PC-3 (cell line): Measurements from ENCODE around the gene SPSB3. TPM values are rescaled to one million over a fixed set of nuclear protein-coding genes. Genes with fewer than 3 reads are reported as not detected.

Source experiments
- ATAC-seq: fragments of 200-7000 bp; cut with Tn5 transposase; 2 replicates; pipeline ENCODE4 v1.9.1; 2020; ENCODE audit warnings: mild to moderate bottlenecking, moderate library complexity
- BruUV-seq: library from RNA; stranded (reverse); fragments of 400-500 nt; replicated peaks from 2 replicates; lab custom pipeline; 2021; lab: Mats Ljungman, UMichigan
- CTCF ChIA-PET: fragments of 300-600 bp; sonication (Branson Sonifier 250); formaldehyde crosslinking; loops from one replicate; lab custom pipeline; 2022; ENCODE audit warnings: antibody characterized with exemption; lab: Charles Lee
- POLR2A ChIA-PET: fragments of 300-600 bp; sonication (Branson Sonifier 250); formaldehyde crosslinking; loops from one replicate; lab custom pipeline; 2022; ENCODE audit warnings: antibody characterized with exemption; ENCODE audit not compliant: unreplicated experiment; lab: Charles Lee
- DNase-seq: peaks from one replicate; pipeline ENCODE4 v3.0.0-alpha.2; 2015
- H2AFZ ChIP-seq: fragments of 300-600 bp; sonication (generic); 2 replicates; pipeline ENCODE4 v1.6.0; 2016; ENCODE audit warnings: antibody characterized with exemption, low read length
- H3F3A ChIP-seq: fragments of 300-600 bp; sonication (generic); one replicate; pipeline ENCODE4 v1.6.0; 2017; ENCODE audit warnings: antibody characterized with exemption, low read length, control low read depth, mild to moderate bottlenecking; ENCODE audit not compliant: unreplicated experiment
- H3K27ac ChIP-seq: fragments of 300-600 bp; sonication (generic); 2 replicates; pipeline ENCODE4 v1.5.1; 2016; ENCODE audit warnings: mild to moderate bottlenecking, low read length
- H3K27me3 ChIP-seq: fragments of 300-600 bp; sonication (generic); 2 replicates; pipeline ENCODE4 v1.6.1; 2016; ENCODE audit warnings: low read length, mixed read lengths
- H3K36me3 ChIP-seq: fragments of 300-600 bp; sonication (generic); 2 replicates; pipeline ENCODE4 v1.6.1; 2016; ENCODE audit warnings: low read depth, mixed run types, low read length, mixed read lengths
- H3K4me1 ChIP-seq: fragments of 300-600 bp; sonication (generic); 2 replicates; pipeline ENCODE4 v1.5.1; 2016; ENCODE audit warnings: low read length; ENCODE audit not compliant: insufficient read depth
- H3K4me2 ChIP-seq: fragments of 300-600 bp; sonication (generic); 2 replicates; pipeline ENCODE4 v1.6.0; 2016; ENCODE audit warnings: low read length
- H3K4me3 ChIP-seq: fragments of 300-600 bp; sonication (generic); 2 replicates; pipeline ENCODE4 v1.5.1; 2016; ENCODE audit warnings: mild to moderate bottlenecking, low read length, mixed read lengths
- H3K79me2 ChIP-seq: fragments of 300-600 bp; sonication (generic); 2 replicates; pipeline ENCODE4 v1.6.1; 2017; ENCODE audit warnings: low read length, mixed read lengths
- H3K9ac ChIP-seq: fragments of 300-600 bp; sonication (generic); 2 replicates; pipeline ENCODE4 v1.6.0; 2016; ENCODE audit warnings: mild to moderate bottlenecking, low read length
- H3K9me2 ChIP-seq: fragments of 300-600 bp; sonication (generic); replicated peaks from 2 replicates; pipeline ENCODE4 v1.6.1; 2016; ENCODE audit warnings: mixed run types, low read length, mixed read lengths
- H3K9me3 ChIP-seq: fragments of 300-600 bp; sonication (generic); 2 replicates; pipeline ENCODE4 v1.6.1; 2016; ENCODE audit warnings: low read length, mixed read lengths
- H4K20me1 ChIP-seq: fragments of 300-600 bp; sonication (generic); 2 replicates; pipeline ENCODE4 v1.6.1; 2016; ENCODE audit warnings: low read length, mixed read lengths
- CTCF ChIP-seq: fragments of 300-600 bp; sonication (generic); conservative IDR thresholded peaks from 2 replicates; pipeline ENCODE4 v1.5.1; 2017; ENCODE audit warnings: antibody characterized with exemption, low read depth, mild to moderate bottlenecking, low read length
- EZH2 ChIP-seq: fragments of 300-600 bp; sonication (generic); IDR thresholded peaks from one replicate; pipeline ENCODE4 v1.6.1; 2017; ENCODE audit warnings: antibody characterized with exemption, mild to moderate bottlenecking, low read length; ENCODE audit not compliant: unreplicated experiment
- EZH2phosphoT487 ChIP-seq: fragments of 300-600 bp; sonication (generic); IDR thresholded peaks from 2 replicates; pipeline ENCODE4 v1.6.1; 2018; ENCODE audit warnings: mild to moderate bottlenecking, antibody characterized with exemption, low read length, borderline replicate concordance
- intact Hi-C: fragments of 100-400 bp; cut with micrococcal nuclease; formaldehyde crosslinking; loops from 2 replicates; pipeline ENCODE4 v1.9.0; 2023
- total RNA-seq: library from RNA; depleted of rRNA; stranded (reverse); fragments of >200 nt; gene quantifications from 2 replicates; pipeline ENCODE4 v1.2.3, GENCODE V29; 2014

SPSB3 gene
- total RNA-seq, 1 experiment from 2014 or later: 27.4 TPM

GRCh38 chr16:1732071-1732470 is 50.3 kb downstream of the SPSB3 start:
- H3K9ac ChIP-seq: no peak overlapping the region
- no peak overlapping the region for H2AFZ ChIP-seq
- H3K79me2 ChIP-seq: no peaks in the 10 kb centered on the region
- TF ChIP-seq EZH2 (no peak), EZH2phosphoT487 (no peak), CTCF (no peak)
- no peaks in the 10 kb centered on the region for H4K20me1 ChIP-seq
- CTCF ChIA-PET: no interaction called here
- ATAC-seq (no peak), DNase-seq (no peak)
- no peaks in the 10 kb centered on the region for H3K4me1 ChIP-seq
- H3K27me3 ChIP-seq: no peaks in the 10 kb centered on the region
- H3K36me3 ChIP-seq: peaks cover 4% of the 10 kb centered on the region
- no peaks in the 10 kb centered on the region for H3K9me2 ChIP-seq
- POLR2A ChIA-PET: no interaction called here
- no TSS peak for BruUV-seq
- no peaks in the 10 kb centered on the region for H3F3A ChIP-seq
- H3K4me2 ChIP-seq: no peak overlapping the region
- H3K4me3 ChIP-seq: no peak overlapping the region
- intact Hi-C loops: no loop called here
- no peaks in the 10 kb centered on the region for H3K9me3 ChIP-seq
- H3K27ac ChIP-seq: no peak overlapping the region

- Histone ChIP-seq H3K27me3 (no peaks in the 10 kb centered on the region), H3K27ac (no peak overlapping the region), H3K9me2 (no peaks in the 10 kb centered on the region), H3K9me3 (no peaks in the 10 kb centered on the region), H2AFZ (no peak overlapping the region), H3F3A (no peaks in the 10 kb centered on the region), H3K4me3 (no peak overlapping the region), H3K4me1 (no peaks in the 10 kb centered on the region), H4K20me1 (no peaks in the 10 kb centered on the region), H3K9ac (no peak overlapping the region), H3K79me2 (no peaks in the 10 kb centered on the region), H3K4me2 (no peak overlapping the region), H3K36me3 (peaks cover 4% of the 10 kb centered on the region)
- TF ChIP-seq CTCF (no peak), EZH2 (no peak), EZH2phosphoT487 (no peak)
- intact Hi-C loops: no loop called here
- ATAC-seq (no peak), DNase-seq (no peak)
- CTCF ChIA-PET: no interaction called here
- BruUV-seq: no TSS peak
- POLR2A ChIA-PET: no interaction called here
These were observed 50.8 kb downstream of the SPSB3 start for GRCh38 chr16:1731603-1732002.

- DNase-seq (no peak), ATAC-seq (no peak)
- Histone ChIP-seq H3K79me2 (no peaks in the 10 kb centered on the region), H4K20me1 (no peaks in the 10 kb centered on the region), H3K9me3 (no peaks in the 10 kb centered on the region), H3K27me3 (no peaks in the 10 kb centered on the region), H3K9ac (no peak overlapping the region), H3K9me2 (no peaks in the 10 kb centered on the region), H3K4me3 (no peak overlapping the region), H3K36me3 (peaks cover 4% of the 10 kb centered on the region), H3F3A (no peaks in the 10 kb centered on the region), H3K27ac (no peak overlapping the region), H3K4me1 (no peaks in the 10 kb centered on the region), H2AFZ (no peak overlapping the region), H3K4me2 (no peak overlapping the region)
- no peak for TF ChIP-seq EZH2
- no peak for TF ChIP-seq EZH2phosphoT487
- no peak for TF ChIP-seq CTCF
- intact Hi-C loops: no loop called here
- CTCF ChIA-PET: no interaction called here
- no TSS peak for BruUV-seq
- POLR2A ChIA-PET: interaction anchor here (0.7 kb wide), 1 partner anchor 119 kb away, joined by 9 read pairs; no protein-coding TSS in a partner anchor
These were observed 51.3 kb downstream of the SPSB3 start for GRCh38 chr16:1731073-1731472.
